ENCODE results near the gene HEPHL1.

Gene HEPHL1

DNA sequence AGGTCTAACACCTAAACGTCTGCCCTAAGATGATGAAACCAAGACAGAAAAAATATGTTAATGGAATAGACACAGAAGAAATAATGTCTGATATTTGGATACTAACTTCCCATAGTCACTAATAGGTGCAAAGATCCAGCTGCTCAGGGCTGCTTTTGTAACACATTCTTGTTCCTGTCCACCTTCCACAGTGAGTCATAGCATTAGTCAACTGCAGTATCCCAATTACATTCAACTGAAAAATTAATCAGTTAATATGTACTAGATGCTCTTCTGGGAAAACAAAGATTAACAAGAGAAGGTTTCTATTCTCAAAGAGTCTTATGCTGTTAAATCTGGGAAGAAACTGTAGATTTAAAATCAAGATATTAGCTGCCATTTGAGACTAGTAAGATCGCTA lies 47.6 kb downstream of the HEPHL1 start:
- no peak for DNase-seq

DNA sequence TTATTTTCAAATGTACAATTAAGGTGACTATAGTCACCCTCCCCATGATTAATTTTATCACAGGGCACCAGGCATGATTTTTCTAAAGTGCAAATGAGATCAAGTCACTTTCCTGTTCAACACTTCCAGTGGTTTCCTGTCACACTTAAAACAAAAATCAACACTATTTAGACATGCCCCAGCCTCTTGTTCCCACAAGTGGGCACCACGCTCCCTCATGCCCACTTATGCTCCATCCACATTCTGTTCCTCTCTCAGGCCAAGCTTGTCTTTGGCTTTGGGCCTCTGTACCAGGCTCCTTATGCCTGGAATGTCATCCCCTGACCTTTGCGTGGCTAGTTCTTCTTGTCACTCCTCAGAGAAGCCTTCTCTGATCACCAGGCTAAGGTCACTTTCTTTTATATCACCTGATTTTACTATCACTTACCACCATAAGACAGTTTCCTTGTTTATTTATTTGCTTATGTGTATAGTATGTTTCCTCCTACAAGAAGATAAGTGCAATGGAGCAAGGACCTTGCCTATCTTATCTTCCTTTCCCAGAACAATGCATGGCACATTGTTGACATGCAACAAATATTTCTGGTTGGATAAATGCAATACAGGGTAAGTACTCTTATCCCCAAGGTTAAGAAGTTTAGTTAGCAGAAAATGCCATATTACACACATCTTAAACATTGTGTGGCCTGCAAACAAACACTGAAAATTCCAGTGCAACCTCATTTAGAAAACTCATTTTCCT lies 56.6 kb downstream of the HEPHL1 start:
- intact Hi-C loops (cut with DNase I; ENCODE audit: low total_unique reads), result no loop called here
- H3K4me1 ChIP-seq, result no peaks in the 10 kb centered on the region
- no peak overlapping the region for H3K27ac ChIP-seq
- peaks cover 0 to 8% (median 0%) of the 10 kb centered on the region in 3 donors for H3K9me3 ChIP-seq
- H3K36me3 ChIP-seq, result no peaks in the 10 kb centered on the region
- H3K27me3 ChIP-seq, result no peaks in the 10 kb centered on the region
- H3K4me3 ChIP-seq, result no peak overlapping the region
- DNase-seq, result no peak
- TF ChIP-seq CTCF (IDR thresholded peaks at IDR 0.05), result no peak

More for the DNA sequence above, 47.6 kb downstream of the HEPHL1 start:
- TF ChIP-seq CTCF (IDR thresholded peaks at IDR 0.05), result no peak
- no peaks in the 10 kb centered on the region for H3K36me3 ChIP-seq
- no peak overlapping the region for H3K4me3 ChIP-seq
- H3K27ac ChIP-seq, result no peak overlapping the region
- no peaks in the 10 kb centered on the region for H3K9me3 ChIP-seq
- peaks cover 0 to 3% (median 0%) of the 10 kb centered on the region in 4 donors for H3K4me1 ChIP-seq
- H3K27me3 ChIP-seq, result no peaks in the 10 kb centered on the region
- intact Hi-C loops (cut with DNase I; ENCODE audit: low total_unique reads), result no loop called here

DNA sequence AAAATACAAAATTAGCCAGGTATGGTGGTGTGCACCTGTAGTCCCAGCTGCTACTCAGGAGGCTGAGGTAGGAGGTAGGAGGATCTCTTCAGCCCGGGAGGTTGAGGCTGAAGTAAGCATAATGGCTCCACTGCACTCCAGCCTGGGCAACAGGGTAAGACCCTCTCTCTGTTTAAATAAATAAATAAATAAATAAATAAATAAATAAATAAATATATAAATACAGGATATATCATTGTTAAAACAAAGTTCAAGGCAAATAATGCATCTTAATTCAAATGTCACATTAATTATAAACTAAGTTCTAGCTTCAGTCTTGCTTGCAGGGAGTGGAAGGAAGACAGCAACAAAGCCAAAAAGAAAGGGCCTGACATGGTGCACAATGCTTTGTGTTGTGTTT lies 63.0 kb downstream of the HEPHL1 start:
- Histone ChIP-seq H3K4me1 (no peaks in the 10 kb centered on the region), H3K36me3 (no peaks in the 10 kb centered on the region), H3K4me3 (no peak overlapping the region), H3K27ac (no peak overlapping the region), H3K27me3 (peaks cover 0 to 3% of the 10 kb centered on the region in 2 donors), H3K9me3 (peaks cover 0 to 8% (median 0%) of the 10 kb centered on the region in 3 donors)
- DNase-seq, result no peak
- no peak for TF ChIP-seq CTCF (IDR thresholded peaks at IDR 0.05)
- intact Hi-C loops (cut with DNase I; ENCODE audit: low total_unique reads), result no loop called here

- H3K27ac ChIP-seq, result no peak overlapping the region
- no peak for DNase-seq
- no peaks in the 10 kb centered on the region for H3K36me3 ChIP-seq
- no peaks in the 10 kb centered on the region for H3K9me3 ChIP-seq
- H3K4me3 ChIP-seq, result no peak overlapping the region
- peaks cover 0 to 3% of the 10 kb centered on the region in 2 donors for H3K27me3 ChIP-seq
- no peak for TF ChIP-seq CTCF (IDR thresholded peaks at IDR 0.05)
- intact Hi-C loops (cut with DNase I; ENCODE audit: low total_unique reads), result no loop called here
- no peaks in the 10 kb centered on the region for H3K4me1 ChIP-seq
Observed at GRCh38 chr11:94088906-94089305, 67.8 kb downstream of the HEPHL1 start.

GRCh38 chr11:94089341-94089740 lies 68.2 kb downstream of the HEPHL1 start:
- H3K4me1 ChIP-seq, result no peaks in the 10 kb centered on the region
- no peak for TF ChIP-seq CTCF (IDR thresholded peaks at IDR 0.05)
- no peak for DNase-seq
- no peak overlapping the region for H3K4me3 ChIP-seq
- H3K27ac ChIP-seq, result no peak overlapping the region
- H3K9me3 ChIP-seq, result no peaks in the 10 kb centered on the region
- no peaks in the 10 kb centered on the region for H3K36me3 ChIP-seq
- peaks cover 0 to 3% of the 10 kb centered on the region in 2 donors for H3K27me3 ChIP-seq
- intact Hi-C loops (cut with DNase I; ENCODE audit: low total_unique reads), result no loop called here
